K562 (cell line): ENCODE data around the gene SCFD2.

ENCODE experiments used
- ATF3 ChIP-seq, 2 experiments: fragments of 450-650 bp in 1 of 2; sonication (generic) in 1 of 2; formaldehyde crosslinking in 1 of 2; IDR thresholded peaks in 1 of 2; conservative IDR thresholded peaks in 1 of 2; 2 replicates each; pipeline versions ENCODE4 v1.6.1 to v1.8.1; 2016 to 2023; ENCODE audit warnings: mild to moderate bottlenecking in 2 of 2, moderate library complexity in 2 of 2, inconsistent platforms in 1 of 2, missing genetic modification reagents in 1 of 2
- DMBX1 ChIP-seq: fragments of 250-450 bp; sonication (Bioruptor Pico); IDR thresholded peaks from 2 replicates; pipeline ENCODE4 v1.8.0; 2022; ENCODE audit warnings: inconsistent platforms, mild to moderate bottlenecking, moderate library complexity, borderline replicate concordance
- TAF1 ChIP-seq: IDR thresholded peaks from 2 replicates; pipeline ENCODE4 v1.6.1; 2011; ENCODE audit warnings: mild to moderate bottlenecking, low read length, moderate library complexity; ENCODE audit not compliant: insufficient read depth, control insufficient read depth, severe bottlenecking; ENCODE audit errors: extremely low read depth
- ZNF449 ChIP-seq: fragments of 250-450 bp; sonication (Bioruptor Pico); IDR thresholded peaks from 2 replicates; pipeline ENCODE4 v1.8.0; 2022; ENCODE audit warnings: moderate library complexity, mild to moderate bottlenecking, inconsistent platforms

GRCh38 chr4:53022513-53023100 is 343.3 kb downstream of the SCFD2 start:
- TF ChIP-seq DMBX1 (CRISPR knock-in tag) (no peak), ZNF449 (CRISPR knock-in tag) (no peak), TAF1 (no peak), ATF3 (IDR thresholded peaks at IDR 0.05) (no peak), ATF3 (CRISPR knock-in tag; conservative IDR thresholded peaks at IDR 0.05) (no peak)
